IMR-90 (cell line): ENCODE measurements around the gene EHHADH.

ENCODE experiments used
- CEBPB ChIP-seq: IDR thresholded peaks from 2 replicates; pipeline ENCODE4 v1.6.1; 2012; ENCODE audit warnings: low read depth, low read length, improper control_type of control experiment
- MXI1 ChIP-seq: IDR thresholded peaks from 2 replicates; pipeline ENCODE4 v1.6.1; 2012; ENCODE audit warnings: low read depth, mild to moderate bottlenecking, low read length, moderate library complexity, borderline replicate concordance
- POLR2A ChIP-seq: IDR thresholded peaks from 2 replicates; pipeline ENCODE4 v1.6.1; 2012; ENCODE audit warnings: mild to moderate bottlenecking, low read depth, low read length
- RAD21 ChIP-seq: IDR thresholded peaks from 2 replicates; pipeline ENCODE4 v1.6.1; 2012; ENCODE audit warnings: low read length, improper control_type of control experiment
- RFX5 ChIP-seq: IDR thresholded peaks from 2 replicates; pipeline ENCODE4 v1.8.0; 2012; ENCODE audit warnings: low read depth, mild to moderate bottlenecking, low read length, moderate library complexity
- TF ChIP-seq, protein P1 (sequence below): fragments of 150-350 bp; IDR thresholded peaks from 2 replicates; pipeline ENCODE4 v1.6.1; 2016; ENCODE audit warnings: low read depth, mild to moderate bottlenecking, low read length, moderate library complexity, borderline replicate concordance
- TF ChIP-seq, protein P2 (sequence below): conservative IDR thresholded peaks from 2 replicates; pipeline ENCODE4 v1.5.1; 2012; ENCODE audit warnings: mild to moderate bottlenecking, low read depth, low read length, improper control_type of control experiment

DNA sequence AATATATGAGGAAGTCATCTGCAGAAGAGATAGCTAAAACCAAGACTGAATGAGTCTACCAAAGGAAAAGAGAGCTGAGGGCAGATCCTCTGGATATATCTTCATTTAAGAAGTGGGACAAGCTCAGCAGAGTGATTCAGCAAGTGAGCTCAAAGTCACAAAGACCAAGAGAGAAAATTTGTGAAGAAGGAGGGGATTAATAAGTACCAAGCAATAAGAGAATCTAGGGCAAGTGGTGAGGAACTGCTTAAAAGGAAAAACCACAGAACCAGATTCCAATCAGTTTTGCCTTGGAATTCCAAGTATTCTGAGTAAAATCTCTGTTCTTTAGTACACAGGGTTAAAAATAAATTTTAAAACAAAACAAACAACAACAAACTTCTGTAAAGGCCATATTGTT lies 3.6 kb downstream of the EHHADH start:
- TF ChIP-seq MXI1 = no peak
- TF ChIP-seq, protein P1, sequence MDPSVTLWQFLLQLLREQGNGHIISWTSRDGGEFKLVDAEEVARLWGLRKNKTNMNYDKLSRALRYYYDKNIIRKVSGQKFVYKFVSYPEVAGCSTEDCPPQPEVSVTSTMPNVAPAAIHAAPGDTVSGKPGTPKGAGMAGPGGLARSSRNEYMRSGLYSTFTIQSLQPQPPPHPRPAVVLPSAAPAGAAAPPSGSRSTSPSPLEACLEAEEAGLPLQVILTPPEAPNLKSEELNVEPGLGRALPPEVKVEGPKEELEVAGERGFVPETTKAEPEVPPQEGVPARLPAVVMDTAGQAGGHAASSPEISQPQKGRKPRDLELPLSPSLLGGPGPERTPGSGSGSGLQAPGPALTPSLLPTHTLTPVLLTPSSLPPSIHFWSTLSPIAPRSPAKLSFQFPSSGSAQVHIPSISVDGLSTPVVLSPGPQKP = no peak
- TF ChIP-seq, protein P2, sequence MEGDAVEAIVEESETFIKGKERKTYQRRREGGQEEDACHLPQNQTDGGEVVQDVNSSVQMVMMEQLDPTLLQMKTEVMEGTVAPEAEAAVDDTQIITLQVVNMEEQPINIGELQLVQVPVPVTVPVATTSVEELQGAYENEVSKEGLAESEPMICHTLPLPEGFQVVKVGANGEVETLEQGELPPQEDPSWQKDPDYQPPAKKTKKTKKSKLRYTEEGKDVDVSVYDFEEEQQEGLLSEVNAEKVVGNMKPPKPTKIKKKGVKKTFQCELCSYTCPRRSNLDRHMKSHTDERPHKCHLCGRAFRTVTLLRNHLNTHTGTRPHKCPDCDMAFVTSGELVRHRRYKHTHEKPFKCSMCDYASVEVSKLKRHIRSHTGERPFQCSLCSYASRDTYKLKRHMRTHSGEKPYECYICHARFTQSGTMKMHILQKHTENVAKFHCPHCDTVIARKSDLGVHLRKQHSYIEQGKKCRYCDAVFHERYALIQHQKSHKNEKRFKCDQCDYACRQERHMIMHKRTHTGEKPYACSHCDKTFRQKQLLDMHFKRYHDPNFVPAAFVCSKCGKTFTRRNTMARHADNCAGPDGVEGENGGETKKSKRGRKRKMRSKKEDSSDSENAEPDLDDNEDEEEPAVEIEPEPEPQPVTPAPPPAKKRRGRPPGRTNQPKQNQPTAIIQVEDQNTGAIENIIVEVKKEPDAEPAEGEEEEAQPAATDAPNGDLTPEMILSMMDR = no peak
- no peak for TF ChIP-seq CEBPB
- TF ChIP-seq POLR2A = no peak
- no peak for TF ChIP-seq RFX5
- no peak for TF ChIP-seq RAD21
